ENCODE results near the gene TRIM9. TPM values are rescaled to one million over a fixed set of nuclear protein-coding genes. Genes with fewer than 3 reads are reported as not detected.
"Not testable (repeated sequence)": the region's sequence is repeated elsewhere in the genome, so short reads cannot be mapped to it uniquely, and the experiment has no call there.

The TRIM9 gene
- total RNA-seq, 2 donors from 2014 or later = 1.2 to 1.3 TPM

- Mint-ChIP-seq H3K27ac (no peak overlapping the region), H3K36me3 (ENCODE audit: low read depth) (no peaks in the 10 kb centered on the region)
- no peak for ATAC-seq (replicated peaks)
Measured at GRCh38 chr14:51014625-51015024, 80.3 kb downstream of the TRIM9 start.

GRCh38 chr14:51014086-51014485 lies 80.8 kb downstream of the TRIM9 start:
- H3K27ac Mint-ChIP-seq = no peak overlapping the region
- ATAC-seq (replicated peaks) = no peak
- H3K27me3 Mint-ChIP-seq = peaks cover 15% of the 10 kb centered on the region
- H3K36me3 Mint-ChIP-seq (ENCODE audit: low read depth) = no peaks in the 10 kb centered on the region
- no peaks in the 10 kb centered on the region for H3K4me1 Mint-ChIP-seq
- H3K9me3 Mint-ChIP-seq = no peaks in the 10 kb centered on the region
- H3K4me3 Mint-ChIP-seq = no peak overlapping the region

More at GRCh38 chr14:51014625-51015024, 80.3 kb downstream of the TRIM9 start:
- peaks cover 15% of the 10 kb centered on the region for H3K27me3 Mint-ChIP-seq
- H3K4me3 Mint-ChIP-seq = no peak overlapping the region
- no peaks in the 10 kb centered on the region for H3K4me1 Mint-ChIP-seq
- H3K9me3 Mint-ChIP-seq = no peaks in the 10 kb centered on the region

- Mint-ChIP-seq H3K27ac (no peak overlapping the region), H3K9me3 (no peaks in the 10 kb centered on the region), H3K4me3 (no peak overlapping the region), H3K4me1 (no peaks in the 10 kb centered on the region), H3K36me3 (ENCODE audit: low read depth) (no peaks in the 10 kb centered on the region), H3K27me3 (peaks cover 15% of the 10 kb centered on the region)
- ATAC-seq (replicated peaks) = no peak
Measured at GRCh38 chr14:51012055-51012454, 82.8 kb downstream of the TRIM9 start.

- Mint-ChIP-seq H3K36me3 (ENCODE audit: low read depth) (no peaks in the 10 kb centered on the region), H3K27ac (no peak overlapping the region)
- ATAC-seq (replicated peaks) = no peak
Measured at GRCh38 chr14:51008446-51008845, 86.5 kb downstream of the TRIM9 start.

GRCh38 chr14:51006781-51007211 lies 88.1 kb downstream of the TRIM9 start:
- peaks cover 7% of the 10 kb centered on the region for H3K27me3 Mint-ChIP-seq

More at GRCh38 chr14:51008446-51008845, 86.5 kb downstream of the TRIM9 start:
- Mint-ChIP-seq H3K4me1 (no peaks in the 10 kb centered on the region), H3K4me3 (no peak overlapping the region), H3K27me3 (peaks cover 8% of the 10 kb centered on the region), H3K9me3 (no peaks in the 10 kb centered on the region)

GRCh38 chr14:51006324-51006723 lies 88.6 kb downstream of the TRIM9 start:
- peaks cover 7% of the 10 kb centered on the region for H3K27me3 Mint-ChIP-seq
- no peaks in the 10 kb centered on the region for H3K36me3 Mint-ChIP-seq (ENCODE audit: low read depth)
- no peaks in the 10 kb centered on the region for H3K9me3 Mint-ChIP-seq
- H3K4me1 Mint-ChIP-seq = no peaks in the 10 kb centered on the region
- no peak overlapping the region for H3K27ac Mint-ChIP-seq
- ATAC-seq (replicated peaks) = no peak
- H3K4me3 Mint-ChIP-seq = no peak overlapping the region

More at GRCh38 chr14:51006781-51007211, 88.1 kb downstream of the TRIM9 start:
- Mint-ChIP-seq H3K36me3 (ENCODE audit: low read depth) (no peaks in the 10 kb centered on the region), H3K4me1 (no peaks in the 10 kb centered on the region), H3K9me3 (no peaks in the 10 kb centered on the region), H3K4me3 (no peak overlapping the region), H3K27ac (no peak overlapping the region)
- ATAC-seq (replicated peaks) = peak; percentile 48

GRCh38 chr14:51004801-51005526 lies 89.9 kb downstream of the TRIM9 start:
- Mint-ChIP-seq H3K36me3 (ENCODE audit: low read depth) (no peaks in the 10 kb centered on the region), H3K9me3 (no peaks in the 10 kb centered on the region), H3K27ac (no peak overlapping the region), H3K4me1 (no peaks in the 10 kb centered on the region), H3K27me3 (peaks cover 7% of the 10 kb centered on the region), H3K4me3 (no peak overlapping the region)
- ATAC-seq (replicated peaks) = no peak

GRCh38 chr14:51004352-51004800 lies 90.5 kb downstream of the TRIM9 start:
- Mint-ChIP-seq H3K27me3 (peaks cover 4% of the 10 kb centered on the region), H3K36me3 (ENCODE audit: low read depth) (no peaks in the 10 kb centered on the region), H3K9me3 (no peaks in the 10 kb centered on the region), H3K27ac (no peak overlapping the region), H3K4me1 (no peaks in the 10 kb centered on the region), H3K4me3 (no peak overlapping the region)
- no peak for ATAC-seq (replicated peaks)

- no peak overlapping the region for H3K27ac Mint-ChIP-seq
- peaks cover 4% of the 10 kb centered on the region for H3K27me3 Mint-ChIP-seq
- H3K9me3 Mint-ChIP-seq = no peaks in the 10 kb centered on the region
- H3K36me3 Mint-ChIP-seq (ENCODE audit: low read depth) = no peaks in the 10 kb centered on the region
- no peaks in the 10 kb centered on the region for H3K4me1 Mint-ChIP-seq
- ATAC-seq (replicated peaks) = no peak
- no peak overlapping the region for H3K4me3 Mint-ChIP-seq
Measured at GRCh38 chr14:51002406-51002999, 92.4 kb downstream of the TRIM9 start.

GRCh38 chr14:51000566-51000965 lies 94.3 kb downstream of the TRIM9 start:
- Mint-ChIP-seq H3K36me3 (ENCODE audit: low read depth) (no peaks in the 10 kb centered on the region), H3K27me3 (peaks cover 7% of the 10 kb centered on the region), H3K4me3 (no peak overlapping the region), H3K4me1 (no peaks in the 10 kb centered on the region), H3K27ac (no peak overlapping the region), H3K9me3 (no peaks in the 10 kb centered on the region)
- no peak for ATAC-seq (replicated peaks)

GRCh38 chr14:50999726-51000125 lies 95.2 kb downstream of the TRIM9 start:
- Mint-ChIP-seq H3K27me3 (peaks cover 7% of the 10 kb centered on the region), H3K27ac (no peak overlapping the region), H3K4me3 (no peak overlapping the region), H3K9me3 (no peaks in the 10 kb centered on the region), H3K36me3 (ENCODE audit: low read depth) (no peaks in the 10 kb centered on the region), H3K4me1 (no peaks in the 10 kb centered on the region)
- ATAC-seq (replicated peaks) = no peak

- no peak for ATAC-seq (replicated peaks)
- H3K27me3 Mint-ChIP-seq = peaks cover 7% of the 10 kb centered on the region
- H3K9me3 Mint-ChIP-seq = no peaks in the 10 kb centered on the region
- H3K4me3 Mint-ChIP-seq = no peak overlapping the region
- no peak overlapping the region for H3K27ac Mint-ChIP-seq
- no peaks in the 10 kb centered on the region for H3K4me1 Mint-ChIP-seq
- no peaks in the 10 kb centered on the region for H3K36me3 Mint-ChIP-seq (ENCODE audit: low read depth)
Measured at GRCh38 chr14:50998612-50999011, 96.3 kb downstream of the TRIM9 start.

- ATAC-seq (replicated peaks) = no peak
- Mint-ChIP-seq H3K4me1 (no peaks in the 10 kb centered on the region), H3K36me3 (ENCODE audit: low read depth) (no peaks in the 10 kb centered on the region), H3K27me3 (peaks cover 5% of the 10 kb centered on the region), H3K27ac (no peak overlapping the region), H3K9me3 (no peaks in the 10 kb centered on the region), H3K4me3 (no peak overlapping the region)
Measured at GRCh38 chr14:50997712-50998111, 97.2 kb downstream of the TRIM9 start.

- not testable (repeated sequence) for H3K36me3 Mint-ChIP-seq (ENCODE audit: low read depth); H3K4me3 Mint-ChIP-seq; H3K27me3 Mint-ChIP-seq; H3K4me1 Mint-ChIP-seq; ATAC-seq (replicated peaks); H3K9me3 Mint-ChIP-seq; H3K27ac Mint-ChIP-seq
Measured at GRCh38 chr14:50994158-50994557, 100.7 kb downstream of the TRIM9 start.

- no peak overlapping the region for H3K27ac Mint-ChIP-seq
- H3K36me3 Mint-ChIP-seq (ENCODE audit: low read depth) = no peaks in the 10 kb centered on the region
- no peak for ATAC-seq (replicated peaks)
- H3K4me3 Mint-ChIP-seq = no peak overlapping the region
- H3K27me3 Mint-ChIP-seq = peaks cover 16% of the 10 kb centered on the region
- H3K4me1 Mint-ChIP-seq = no peaks in the 10 kb centered on the region
- no peaks in the 10 kb centered on the region for H3K9me3 Mint-ChIP-seq
Measured at GRCh38 chr14:50985859-50986331, 109.0 kb downstream of the TRIM9 start.

All from activated T-helper 17 cell treated with anti-CD3 and anti-CD28 coated beads, Interleukin-2, amount 50 U/mL, for 72 hours (primary cell).